ENCODE results near the gene CLCN7. TPM values are rescaled to one million over a fixed set of nuclear protein-coding genes. Genes with fewer than 3 reads are reported as not detected.

CLCN7 gene
- total and polyA plus RNA-seq, 2 of the 8 experiments (the other 6 are each of a cell fraction or from before 2014, with no cell fraction given): 38.6 to 81.5 TPM

- ChIA-PET CTCF (ENCODE audit: partially characterized antibody) (no interaction called here), POLR2A (ENCODE audit: partially characterized antibody) (interaction anchor here (16.8 kb wide), 1 partner anchor 22 kb away, joined by 175 read pairs; no protein-coding TSS in a partner anchor)
- WGBS, 2 experiments (ENCODE audit: extremely low coverage in 1 of 2, insufficient coverage in 1 of 2, insufficient read length in 1 of 2, insufficient replicate concordance in 2 of 2, low coverage in 1 of 2, low lambda C conversion rate in 2 of 2, missing lambda C conversion rate in 1 of 2): 91% methylated on average over 19 of the region's 19 CpGs; no CpG with 5 or more reads in 1 of the 2 experiments
- peak within 1 kb of the TSS; percentile 92; the same call in 1 of the 2 replicates for H4K8ac ChIP-seq (ENCODE audit: extremely low read depth, insufficient read depth, low read length)
- no peak within 1 kb of the TSS for H2BK120ac ChIP-seq (replicated peaks; ENCODE audit: low read depth, low read length)
- H3K18ac ChIP-seq (ENCODE audit: extremely low read depth, low read length): no peak within 1 kb of the TSS
- no peak within 1 kb of the TSS for H4K91ac ChIP-seq (replicated peaks; ENCODE audit: insufficient read length, low read length)
- H4K5ac ChIP-seq (ENCODE audit: insufficient read length, low read depth, low read length): no peak within 1 kb of the TSS
- no peaks in the 10 kb centered on the region for H3K36me3 ChIP-seq (ENCODE audit: control insufficient read depth in 2 of 4, insufficient read depth in 4 of 4, low read length in 3 of 4)
- H2AK5ac ChIP-seq (ENCODE audit: low read depth, low read length): no peak within 1 kb of the TSS
- H3K79me2 ChIP-seq (ENCODE audit: control insufficient read depth in 1 of 2, insufficient read depth in 2 of 2, low read length in 2 of 2): no peaks in the 10 kb centered on the region; a peak in 1 of 4 replicates
- no peaks in the 10 kb centered on the region for H3K4me1 ChIP-seq (replicated peaks in 1 of 4; ENCODE audit: control insufficient read depth in 3 of 4, insufficient read depth in 4 of 4, low read length in 3 of 4)
- peaks cover 4% of the 10 kb centered on the region; the same call in 1 of the 2 replicates for H3K23me2 ChIP-seq (ENCODE audit: low read depth, low read length)
- H2AFZ ChIP-seq (ENCODE audit: low read length): no peak within 1 kb of the TSS; the same call in 1 of the 2 replicates
- H3K14ac ChIP-seq (ENCODE audit: insufficient read length): no peak within 1 kb of the TSS
- peaks cover 0 to 1% (median 0%) of the 10 kb centered on the region in 4 experiments; a peak in 1 of 7 replicates for H3K27me3 ChIP-seq (replicated peaks in 1 of 4; ENCODE audit: control insufficient read depth in 3 of 4, extremely low read depth in 1 of 4, insufficient read depth in 3 of 4, low read length in 3 of 4)
- no peak within 1 kb of the TSS for H3K4me3 ChIP-seq (ENCODE audit: extremely low read depth in 1 of 4, insufficient read depth in 2 of 4, low read depth in 3 of 4, low read length in 4 of 4)
- H2BK15ac ChIP-seq (ENCODE audit: low read length): no peak within 1 kb of the TSS
- no peak within 1 kb of the TSS for H3K27ac ChIP-seq (ENCODE audit: low read depth, low read length)
- no peak for FAIRE-seq
- H3K4ac ChIP-seq (replicated peaks; ENCODE audit: insufficient read length, low read depth, low read length): no peak within 1 kb of the TSS
- no peaks in the 10 kb centered on the region for H4K20me1 ChIP-seq (replicated peaks in 1 of 2; ENCODE audit: control insufficient read depth in 1 of 2, insufficient read depth in 2 of 2, low read length in 2 of 2)
- H3K23ac ChIP-seq (ENCODE audit: insufficient read length): no peak within 1 kb of the TSS
- no peak within 1 kb of the TSS for H2BK20ac ChIP-seq (ENCODE audit: low read length)
- H3K9me3 ChIP-seq (ENCODE audit: insufficient read depth in 2 of 2, low read depth in 1 of 2, low read length in 1 of 2): no peaks in the 10 kb centered on the region; a peak in 1 of 4 replicates
- H3K4me2 ChIP-seq (ENCODE audit: insufficient read depth in 1 of 2, low read depth in 2 of 2, low read length in 2 of 2): no peak within 1 kb of the TSS
- H2BK12ac ChIP-seq (ENCODE audit: low read depth, low read length): no peak within 1 kb of the TSS
- no peak within 1 kb of the TSS for H3K9ac ChIP-seq (replicated peaks in 1 of 4; ENCODE audit: extremely low read depth in 1 of 4, low read depth in 3 of 4, low read length in 3 of 4)
- H2BK5ac ChIP-seq (ENCODE audit: low read depth, low read length): no peak within 1 kb of the TSS
- H3K56ac ChIP-seq (replicated peaks; ENCODE audit: insufficient read length, low read depth, low read length): no peak within 1 kb of the TSS
- H3K79me1 ChIP-seq (ENCODE audit: low read depth, low read length): no peaks in the 10 kb centered on the region
- no peak for DNase-seq (ENCODE audit: low read depth in 1 of 2, low spot score in 2 of 2)
- no peak for TF ChIP-seq CTBP2 (IDR thresholded peaks at IDR 0.05; ENCODE audit: borderline replicate concordance, insufficient read depth, insufficient read length, low read length)
- no peak for TF ChIP-seq ATF3 (IDR thresholded peaks at IDR 0.05; ENCODE audit: insufficient read depth, low read depth, low read length)
- TF ChIP-seq CTCF (IDR thresholded peaks at IDR 0.05; ENCODE audit: control extremely low read depth in 1 of 3, insufficient read depth in 1 of 3, low read depth in 1 of 3, low read length in 3 of 3): no peak
- TF ChIP-seq CREB1 (IDR thresholded peaks at IDR 0.05): no peak
- TF ChIP-seq POLR2A (IDR thresholded peaks at IDR 0.05; ENCODE audit: control extremely low read depth in 1 of 2, low read depth in 2 of 2, low read length in 2 of 2): no peak
- TF ChIP-seq EGR1 (IDR thresholded peaks at IDR 0.05; ENCODE audit: borderline replicate concordance, low read depth, low read length): no peak
- TF ChIP-seq MAFK (IDR thresholded peaks at IDR 0.05; ENCODE audit: low read depth, low read length): no peak
- TF ChIP-seq RXRA (IDR thresholded peaks at IDR 0.05; ENCODE audit: insufficient read depth, low read depth, low read length): no peak
- TF ChIP-seq CBX5 (IDR thresholded peaks at IDR 0.05; ENCODE audit: low read depth, low read length): no peak
- no peak for TF ChIP-seq ASH2L (IDR thresholded peaks at IDR 0.05; ENCODE audit: low read length)
- no peak for TF ChIP-seq CBX8 (IDR thresholded peaks at IDR 0.05; ENCODE audit: borderline replicate concordance, low read depth, low read length)
- TF ChIP-seq NRF1 (IDR thresholded peaks at IDR 0.05; ENCODE audit: low read depth, low read length): no peak
These were observed 13.8 kb upstream of the CLCN7 start, which contains the start of gene PTX4 for GRCh38 chr16:1488619-1489018. Gene PTX4, minus strand, starts transcription at chr16:1488944. Its CDS starts 35 bp downstream, at chr16:1488909.
